ENCODE data around the gene TBX21.

TBX21 gene

GRCh38 chr17:47709594-47709993 lies 23.4 kb upstream of the TBX21 start:
- Histone ChIP-seq H3K4me1 (ENCODE audit: insufficient read depth, insufficient read length) (peaks cover 19% of the 10 kb centered on the region), H3K27me3 (ENCODE audit: insufficient read depth, insufficient read length) (no peaks in the 10 kb centered on the region), H3K4me3 (ENCODE audit: insufficient read length, low read depth) (no peak overlapping the region), H3K36me3 (ENCODE audit: insufficient read depth, insufficient read length, low read length) (peaks cover 55% of the 10 kb centered on the region), H3K9ac (ENCODE audit: insufficient read length, low read depth) (no peak overlapping the region), H3K9me3 (ENCODE audit: insufficient read depth, low read length) (no peaks in the 10 kb centered on the region)
- TF ChIP-seq YY1 (IDR thresholded peaks at IDR 0.05; ENCODE audit: insufficient read depth, insufficient read length) (no peak), SUZ12 (IDR thresholded peaks at IDR 0.05; ENCODE audit: extremely low read depth, insufficient read depth, insufficient read length) (no peak), ZNF274 (IDR thresholded peaks at IDR 0.05; ENCODE audit: low read depth, low read length) (no peak)
- no peak for DNase-seq (ENCODE audit: low read depth, low spot score)

GRCh38 chr17:47711366-47712099 lies 21.5 kb upstream of the TBX21 start:
- H3K27me3 ChIP-seq (ENCODE audit: insufficient read depth, insufficient read length): no peaks in the 10 kb centered on the region
- TF ChIP-seq ZNF274 (IDR thresholded peaks at IDR 0.05; ENCODE audit: low read depth, low read length) (no peak), SUZ12 (IDR thresholded peaks at IDR 0.05; ENCODE audit: extremely low read depth, insufficient read depth, insufficient read length) (no peak), YY1 (IDR thresholded peaks at IDR 0.05; ENCODE audit: insufficient read depth, insufficient read length) (no peak)
- peaks cover 11% of the 10 kb centered on the region for H3K4me1 ChIP-seq (ENCODE audit: insufficient read depth, insufficient read length)
- H3K9me3 ChIP-seq (ENCODE audit: insufficient read depth, low read length): no peaks in the 10 kb centered on the region
- DNase-seq (ENCODE audit: low read depth, low spot score): no peak
- H3K4me3 ChIP-seq (ENCODE audit: insufficient read length, low read depth): no peak overlapping the region
- H3K9ac ChIP-seq (ENCODE audit: insufficient read length, low read depth): no peak overlapping the region
- H3K36me3 ChIP-seq (ENCODE audit: insufficient read depth, insufficient read length, low read length): peaks cover 43% of the 10 kb centered on the region

- H3K27me3 ChIP-seq (ENCODE audit: insufficient read depth, insufficient read length): no peaks in the 10 kb centered on the region
- H3K36me3 ChIP-seq (ENCODE audit: insufficient read depth, insufficient read length, low read length): peaks cover 38% of the 10 kb centered on the region
- H3K4me1 ChIP-seq (ENCODE audit: insufficient read depth, insufficient read length): peaks cover 14% of the 10 kb centered on the region
- H3K4me3 ChIP-seq (ENCODE audit: insufficient read length, low read depth): no peak overlapping the region
- no peaks in the 10 kb centered on the region for H3K9me3 ChIP-seq (ENCODE audit: insufficient read depth, low read length)
- DNase-seq (ENCODE audit: low read depth, low spot score): no peak
- H3K9ac ChIP-seq (ENCODE audit: insufficient read length, low read depth): no peak overlapping the region
- TF ChIP-seq ZNF274 (IDR thresholded peaks at IDR 0.05; ENCODE audit: low read depth, low read length) (no peak), YY1 (IDR thresholded peaks at IDR 0.05; ENCODE audit: insufficient read depth, insufficient read length) (no peak), SUZ12 (IDR thresholded peaks at IDR 0.05; ENCODE audit: extremely low read depth, insufficient read depth, insufficient read length) (no peak)
These were observed 20.6 kb upstream of the TBX21 start for GRCh38 chr17:47712330-47713023.

GRCh38 chr17:47713980-47714700 lies 18.9 kb upstream of the TBX21 start:
- TF ChIP-seq ZNF274 (IDR thresholded peaks at IDR 0.05; ENCODE audit: low read depth, low read length) (no peak), YY1 (IDR thresholded peaks at IDR 0.05; ENCODE audit: insufficient read depth, insufficient read length) (no peak), SUZ12 (IDR thresholded peaks at IDR 0.05; ENCODE audit: extremely low read depth, insufficient read depth, insufficient read length) (no peak)
- peaks cover 26% of the 10 kb centered on the region for H3K36me3 ChIP-seq (ENCODE audit: insufficient read depth, insufficient read length, low read length)
- no peaks in the 10 kb centered on the region for H3K9me3 ChIP-seq (ENCODE audit: insufficient read depth, low read length)
- peaks cover 1% of the 10 kb centered on the region for H3K27me3 ChIP-seq (ENCODE audit: insufficient read depth, insufficient read length)
- H3K4me1 ChIP-seq (ENCODE audit: insufficient read depth, insufficient read length): peaks cover 17% of the 10 kb centered on the region
- H3K4me3 ChIP-seq (ENCODE audit: insufficient read length, low read depth): no peak overlapping the region
- DNase-seq (ENCODE audit: low read depth, low spot score): no peak
- H3K9ac ChIP-seq (ENCODE audit: insufficient read length, low read depth): no peak overlapping the region

GRCh38 chr17:47714773-47715396 lies 18.2 kb upstream of the TBX21 start:
- Histone ChIP-seq H3K27me3 (ENCODE audit: insufficient read depth, insufficient read length) (peaks cover 3% of the 10 kb centered on the region), H3K9me3 (ENCODE audit: insufficient read depth, low read length) (no peaks in the 10 kb centered on the region), H3K4me3 (ENCODE audit: insufficient read length, low read depth) (no peak overlapping the region), H3K36me3 (ENCODE audit: insufficient read depth, insufficient read length, low read length) (peaks cover 19% of the 10 kb centered on the region), H3K9ac (ENCODE audit: insufficient read length, low read depth) (no peak overlapping the region), H3K4me1 (ENCODE audit: insufficient read depth, insufficient read length) (peaks cover 17% of the 10 kb centered on the region)
- DNase-seq (ENCODE audit: low read depth, low spot score): no peak
- no peak for TF ChIP-seq ZNF274 (IDR thresholded peaks at IDR 0.05; ENCODE audit: low read depth, low read length)
- no peak for TF ChIP-seq SUZ12 (IDR thresholded peaks at IDR 0.05; ENCODE audit: extremely low read depth, insufficient read depth, insufficient read length)
- no peak for TF ChIP-seq YY1 (IDR thresholded peaks at IDR 0.05; ENCODE audit: insufficient read depth, insufficient read length)

- DNase-seq (ENCODE audit: low read depth, low spot score): no peak
- Histone ChIP-seq H3K9ac (ENCODE audit: insufficient read length, low read depth) (no peak overlapping the region), H3K4me3 (ENCODE audit: insufficient read length, low read depth) (no peak overlapping the region), H3K36me3 (ENCODE audit: insufficient read depth, insufficient read length, low read length) (peaks cover 10% of the 10 kb centered on the region), H3K4me1 (ENCODE audit: insufficient read depth, insufficient read length) (peaks cover 21% of the 10 kb centered on the region), H3K9me3 (ENCODE audit: insufficient read depth, low read length) (no peaks in the 10 kb centered on the region), H3K27me3 (ENCODE audit: insufficient read depth, insufficient read length) (peaks cover 11% of the 10 kb centered on the region)
- TF ChIP-seq YY1 (IDR thresholded peaks at IDR 0.05; ENCODE audit: insufficient read depth, insufficient read length): no peak
- TF ChIP-seq ZNF274 (IDR thresholded peaks at IDR 0.05; ENCODE audit: low read depth, low read length): no peak
- no peak for TF ChIP-seq SUZ12 (IDR thresholded peaks at IDR 0.05; ENCODE audit: extremely low read depth, insufficient read depth, insufficient read length)
These were observed 17.2 kb upstream of the TBX21 start for GRCh38 chr17:47715669-47716325.

Measured in NT2/D1 (cell line).